MCF 10A (cell line): ENCODE data around the gene CHD3. TPM values are rescaled to one million over a fixed set of nuclear protein-coding genes. Genes with fewer than 3 reads are reported as not detected.

Source experiments
- BruUV-seq: library from RNA; stranded (reverse); fragments of 400-500 nt; replicated peaks from 2 replicates; lab custom pipeline; 2021; lab: Mats Ljungman, UMichigan
- CTCF ChIA-PET: fragments of 300-600 bp; sonication (Branson Sonifier 250); formaldehyde crosslinking; extraction: SDS; loops from one replicate; lab custom pipeline; 2021; ENCODE audit warnings: antibody characterized with exemption, inconsistent platforms; lab: Yijun Ruan, JAX
- POLR2A ChIA-PET: fragments of 300-600, 350-650 bp; sonication (Branson Sonifier 250); formaldehyde crosslinking; extraction: SDS; loops from one replicate; lab custom pipeline; 2020; ENCODE audit warnings: antibody characterized with exemption, inconsistent platforms; lab: Yijun Ruan, JAX
- DNase-seq: peaks from one replicate; pipeline ENCODE4 v3.0.0-alpha.2; 2018; ENCODE audit not compliant: unreplicated experiment
- H3K27ac Mint-ChIP-seq: one replicate; pipeline ENCODE4 v1.8.0; 2022; ENCODE audit warnings: mild to moderate bottlenecking, low read depth, mixed read lengths; ENCODE audit not compliant: unreplicated experiment
- H3K27me3 Mint-ChIP-seq: one replicate; pipeline ENCODE4 v1.8.0; 2022; ENCODE audit warnings: mixed read lengths; ENCODE audit not compliant: insufficient read depth, unreplicated experiment
- H3K36me3 Mint-ChIP-seq: one replicate; pipeline ENCODE4 v1.8.0; 2022; ENCODE audit warnings: mild to moderate bottlenecking, moderate library complexity, mixed read lengths; ENCODE audit not compliant: insufficient read depth, unreplicated experiment
- H3K4me1 Mint-ChIP-seq: one replicate; pipeline ENCODE4 v1.8.0; 2022; ENCODE audit warnings: mixed read lengths; ENCODE audit not compliant: insufficient read depth, unreplicated experiment
- H3K4me3 Mint-ChIP-seq: one replicate; pipeline ENCODE4 v1.8.0; 2022; ENCODE audit warnings: mild to moderate bottlenecking, moderate library complexity, mixed read lengths; ENCODE audit not compliant: unreplicated experiment
- H3K9me3 Mint-ChIP-seq: one replicate; pipeline ENCODE4 v1.8.0; 2022; ENCODE audit warnings: mixed read lengths; ENCODE audit not compliant: unreplicated experiment
- CTCF ChIP-seq: fragments of 200-600 bp; IDR thresholded peaks from one replicate; pipeline ENCODE4 v1.8.0; 2022; ENCODE audit warnings: antibody characterized with exemption, mild to moderate bottlenecking; ENCODE audit not compliant: unreplicated experiment
- intact Hi-C: fragments of 100-400 bp; cut with micrococcal nuclease; formaldehyde crosslinking; loops from 2 replicates; pipeline ENCODE4 v1.14.1; 2022
- total RNA-seq: library from RNA; stranded (reverse); gene quantifications from 2 replicates; pipeline ENCODE4 v1.2.3, GENCODE V29; 2022

CHD3 gene
- total RNA-seq, 1 experiment from 2014 or later: 87.1 TPM

GRCh38 chr17:7857713-7858521, 30.7 kb upstream of the CHD3 start, which contains the start of gene CYB5D1:
CYB5D1 (plus strand) TSS chr17:7858003; CDS start chr17:7858135, 132 bp downstream.
- BruUV-seq: no TSS peak

GRCh38 chr17:7858522-7858810, 30.1 kb upstream of the CHD3 start:
- H3K4me3 Mint-ChIP-seq: no peak overlapping the region
- ChIA-PET CTCF (interaction anchor here (0.8 to 6.8 kb wide), 8 partner anchors 18 to 199 kb away, joined by 3 to 70 read pairs (median 6); partner anchors contain the start of gene CHD3), POLR2A (interaction anchor here (0.6 to 3.1 kb wide), 9 partner anchors 11 to 183 kb away, joined by 3 to 14 read pairs (median 5); partner anchors contain the start of genes CNTROB, RNF227 and TRAPPC1)
- H3K36me3 Mint-ChIP-seq: peaks cover 12% of the 10 kb centered on the region
- peak; percentile 59 for TF ChIP-seq CTCF
- intact Hi-C loops: no loop called here
- DNase-seq: peak; percentile 56
- H3K27ac Mint-ChIP-seq: no peak overlapping the region
- peaks cover 12% of the 10 kb centered on the region for H3K4me1 Mint-ChIP-seq
- TSS peak; percentile 25 for BruUV-seq
- no peaks in the 10 kb centered on the region for H3K9me3 Mint-ChIP-seq
- H3K27me3 Mint-ChIP-seq: no peaks in the 10 kb centered on the region

More at GRCh38 chr17:7857713-7858521, 30.7 kb upstream of the CHD3 start, which contains the start of gene CYB5D1:
- Mint-ChIP-seq H3K9me3 (no peaks in the 10 kb centered on the region), H3K4me3 (no peak within 1 kb of the TSS), H3K27me3 (no peaks in the 10 kb centered on the region), H3K36me3 (peaks cover 13% of the 10 kb centered on the region), H3K27ac (no peak within 1 kb of the TSS), H3K4me1 (peaks cover 12% of the 10 kb centered on the region)
- DNase-seq: peak; percentile 94
- ChIA-PET POLR2A (interaction anchor here (0.6 to 3.1 kb wide), 32 partner anchors 9 to 422 kb away, joined by 3 to 70 read pairs (median 5); partner anchors contain the start of genes CD68, CHD3, CNTROB and HES7), CTCF (interaction anchor here (0.6 to 2.6 kb wide), 15 partner anchors 13 to 566 kb away, joined by 3 to 12 read pairs (median 4); partner anchors contain the start of gene RNF227)
- intact Hi-C loops: loop anchor here (1.0 kb wide), 2 partner anchors 24 to 36 kb away; partner anchors contain the start of gene KDM6B
- TF ChIP-seq CTCF: no peak

GRCh38 chr17:7859028-7859427, 29.6 kb upstream of the CHD3 start:
- no TSS peak for BruUV-seq
- H3K4me1 Mint-ChIP-seq: peaks cover 12% of the 10 kb centered on the region
- H3K27ac Mint-ChIP-seq: no peak overlapping the region
- no peaks in the 10 kb centered on the region for H3K9me3 Mint-ChIP-seq
- peaks cover 12% of the 10 kb centered on the region for H3K36me3 Mint-ChIP-seq
- ChIA-PET POLR2A (interaction anchor here (0.6 to 3.1 kb wide), 12 partner anchors 11 to 375 kb away, joined by 3 to 14 read pairs (median 4); partner anchors contain the start of genes CNTROB, RNF227 and TRAPPC1), CTCF (interaction anchor here (0.7 to 6.8 kb wide), 13 partner anchors 10 to 198 kb away, joined by 3 to 70 read pairs (median 4); partner anchors contain the start of genes CHD3 and TRAPPC1)
- no peak for TF ChIP-seq CTCF
- no peak for DNase-seq
- H3K4me3 Mint-ChIP-seq: no peak overlapping the region
- intact Hi-C loops: no loop called here
- H3K27me3 Mint-ChIP-seq: no peaks in the 10 kb centered on the region
